GM19193 (cell line): ENCODE measurements around the gene DNAJB12.
A peak's percentile ranks its signal among the peaks of the same experiment; 100 is the strongest.

Source experiments
- POLR2A ChIP-seq: IDR thresholded peaks from 4 replicates; pipeline ENCODE4 v1.6.1; 2011; ENCODE audit not compliant: insufficient read depth, insufficient read length; ENCODE audit errors: extremely low read depth

The DNAJB12 gene

GRCh38 chr10:72312865-72313391 lies 41.8 kb downstream of the DNAJB12 start:
- no peak for TF ChIP-seq POLR2A

DNA sequence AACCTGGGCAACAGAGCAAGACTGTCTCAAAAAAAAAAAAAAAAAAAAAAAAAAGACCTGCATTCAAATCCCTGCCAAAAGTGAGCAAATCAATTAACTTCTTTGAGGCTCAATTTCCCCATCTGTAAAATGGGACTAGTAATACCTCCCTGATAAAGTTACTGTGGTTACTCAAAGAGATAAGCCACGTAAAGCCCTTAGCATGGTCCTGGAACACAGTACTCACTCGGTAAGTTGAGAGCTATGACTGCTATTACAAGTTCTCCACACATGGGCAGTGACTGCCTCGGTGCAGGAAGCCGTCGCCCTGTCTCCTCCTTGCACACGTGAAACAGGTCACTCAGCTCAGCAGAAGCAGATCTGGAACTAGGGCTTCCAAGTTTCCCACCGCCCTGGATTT lies 43.1 kb downstream of the DNAJB12 start:
- TF ChIP-seq POLR2A, result no peak

DNA sequence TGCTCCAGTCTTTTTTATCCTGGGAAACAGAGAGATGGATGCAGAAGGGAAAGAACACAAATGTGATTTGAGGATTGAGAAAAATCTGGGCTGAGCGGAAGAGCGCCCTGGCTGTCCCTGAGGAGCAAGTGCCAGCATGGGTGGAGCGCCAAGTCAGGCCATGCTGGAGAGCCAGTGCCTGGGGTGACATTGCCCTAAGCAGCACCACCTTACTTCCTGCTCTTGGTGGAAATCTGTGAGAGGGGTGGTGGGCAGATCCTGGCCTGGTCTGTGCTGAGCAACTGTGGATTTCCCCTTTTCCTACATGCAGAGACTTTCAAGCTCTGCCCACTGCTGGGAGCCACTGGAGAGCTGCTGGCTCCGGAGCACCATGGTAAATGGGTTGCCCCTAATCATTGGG lies 44.1 kb downstream of the DNAJB12 start:
- TF ChIP-seq POLR2A, result no peak

DNA sequence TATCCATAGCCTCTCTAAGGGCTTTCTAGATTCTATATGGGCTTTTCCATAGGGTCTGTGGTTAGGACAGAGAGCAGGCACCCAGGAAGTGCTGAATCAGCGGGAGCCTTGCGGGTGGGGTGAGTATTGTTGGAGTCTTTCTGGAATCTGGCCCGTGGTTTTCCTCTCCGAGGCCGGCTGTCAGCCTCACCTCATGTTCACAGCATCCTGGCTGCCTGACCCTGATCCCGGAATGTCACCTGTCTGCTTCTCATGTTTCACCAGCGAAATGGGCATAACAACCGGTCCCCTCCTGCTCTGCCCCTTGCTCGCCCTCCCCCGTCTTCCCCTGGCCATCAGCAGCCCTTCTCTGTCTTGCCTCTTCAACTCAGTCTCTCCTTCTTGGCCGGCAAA lies 44.5 kb downstream of the DNAJB12 start:
- no peak for TF ChIP-seq POLR2A

- TF ChIP-seq POLR2A, result no peak
These were observed 45.2 kb downstream of the DNAJB12 start for GRCh38 chr10:72309290-72310240.

GRCh38 chr10:72308320-72308987 lies 46.3 kb downstream of the DNAJB12 start:
- TF ChIP-seq POLR2A, result no peak

DNA sequence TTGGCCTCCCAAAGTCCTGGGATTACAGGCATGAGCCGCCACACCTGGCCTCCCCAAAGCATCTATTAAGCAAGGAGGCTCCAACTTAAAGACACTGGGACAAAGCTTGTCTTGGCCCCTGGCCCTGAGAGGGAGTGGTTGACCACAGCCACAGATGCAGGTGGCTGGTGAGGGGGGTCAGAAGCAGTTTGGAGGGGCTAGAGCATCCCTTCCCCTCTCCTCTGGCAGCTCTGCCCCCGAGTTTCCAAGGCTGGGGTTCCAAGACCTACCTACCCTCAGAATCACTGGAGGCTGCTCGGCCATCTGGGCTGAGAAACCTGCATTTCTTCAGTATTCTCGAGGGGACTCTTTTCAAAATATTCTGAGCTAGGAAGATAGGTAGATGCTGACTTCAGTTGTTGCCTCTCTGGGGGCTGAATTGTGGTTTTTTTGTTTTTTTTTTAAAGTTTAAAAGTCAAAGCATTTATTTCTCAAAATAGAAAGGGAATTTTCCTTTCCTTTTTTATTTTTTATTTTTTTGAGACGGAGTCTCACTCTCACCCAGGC lies 48.4 kb downstream of the DNAJB12 start:
- no peak for TF ChIP-seq POLR2A

- no peak for TF ChIP-seq POLR2A
These were observed 51.1 kb downstream of the DNAJB12 start for GRCh38 chr10:72303424-72304128.

GRCh38 chr10:72298592-72299519 lies 55.9 kb downstream of the DNAJB12 start:
- TF ChIP-seq POLR2A, result no peak

GRCh38 chr10:72297805-72298591 lies 56.7 kb downstream of the DNAJB12 start:
- peak; percentile 86 for TF ChIP-seq POLR2A

GRCh38 chr10:72297281-72297804 lies 57.4 kb downstream of the DNAJB12 start:
- peak; percentile 76 for TF ChIP-seq POLR2A

- TF ChIP-seq POLR2A, result no peak
These were observed 59.3 kb downstream of the DNAJB12 start for GRCh38 chr10:72295330-72295910.
